Stomach (tissue), 4 donors: Measurements from ENCODE around the gene LYAR.

Source experiments
- EP300 ChIP-seq: sonication (generic); formaldehyde crosslinking; IDR thresholded peaks from one replicate; pipeline ENCODE4 v1.6.1; 2017; ENCODE audit warnings: antibody characterized with exemption
- POLR2A ChIP-seq, 4 donors: fragments of 450-650 bp; IDR thresholded peaks; one replicate each; pipeline ENCODE4 v1.6.1; 2016; ENCODE audit warnings: antibody characterized with exemption in 4 of 4, control low read depth in 2 of 4, mild to moderate bottlenecking in 1 of 4, moderate library complexity in 1 of 4
- POLR2AphosphoS5 ChIP-seq, 3 donors: sonication (generic); formaldehyde crosslinking; IDR thresholded peaks; one replicate each; pipeline ENCODE4 v1.6.1; 2016; ENCODE audit warnings: antibody characterized with exemption in 3 of 3
- TF ChIP-seq, protein P1 (sequence below), 7 experiments: fragments of 450-650 bp in 4 of 7; fragments of 200-600 bp in 3 of 7; sonication (generic) in 3 of 7; IDR thresholded peaks; one replicate each; pipeline ENCODE4 v1.5.1; 2016 to 2019; ENCODE audit warnings: antibody characterized with exemption in 7 of 7, control low read depth in 2 of 7, mild to moderate bottlenecking in 1 of 7

DNA sequence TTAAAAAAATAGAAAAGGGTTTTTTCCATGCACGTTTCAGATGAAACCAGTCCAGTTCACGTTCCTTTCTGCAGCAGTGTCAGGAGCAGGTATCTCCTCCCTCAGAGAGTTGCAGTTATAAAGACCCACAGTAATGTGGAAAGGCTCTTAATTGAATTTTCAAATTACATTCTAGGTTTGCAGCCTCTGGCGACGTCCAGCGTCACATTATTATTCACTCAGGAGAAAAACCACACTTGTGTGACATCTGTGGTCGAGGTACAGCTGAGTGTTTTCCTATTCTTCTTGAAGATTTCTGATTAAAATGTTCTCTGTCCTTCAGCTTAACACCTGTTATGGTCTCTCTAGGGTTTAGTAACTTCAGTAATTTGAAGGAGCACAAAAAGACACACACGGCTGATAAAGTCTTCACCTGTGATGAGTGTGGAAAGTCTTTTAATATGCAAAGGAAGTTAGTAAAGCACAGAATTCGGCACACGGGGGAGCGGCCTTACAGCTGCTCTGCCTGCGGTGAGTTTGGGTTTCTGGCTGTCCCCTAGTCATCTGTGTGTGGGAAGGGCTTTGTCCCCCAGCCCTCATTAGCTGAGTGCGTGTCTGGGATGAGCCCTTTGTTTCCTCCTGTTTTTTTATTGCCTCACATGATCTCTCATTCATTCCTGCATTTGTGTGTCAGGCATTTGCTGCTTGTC lies 25.7 kb upstream of the LYAR start:
- TF ChIP-seq EP300 (no peak), POLR2A (IDR thresholded peaks at IDR 0.05) (no peak), POLR2AphosphoS5 (IDR thresholded peaks at IDR 0.05) (no peak)
- TF ChIP-seq, protein P1, sequence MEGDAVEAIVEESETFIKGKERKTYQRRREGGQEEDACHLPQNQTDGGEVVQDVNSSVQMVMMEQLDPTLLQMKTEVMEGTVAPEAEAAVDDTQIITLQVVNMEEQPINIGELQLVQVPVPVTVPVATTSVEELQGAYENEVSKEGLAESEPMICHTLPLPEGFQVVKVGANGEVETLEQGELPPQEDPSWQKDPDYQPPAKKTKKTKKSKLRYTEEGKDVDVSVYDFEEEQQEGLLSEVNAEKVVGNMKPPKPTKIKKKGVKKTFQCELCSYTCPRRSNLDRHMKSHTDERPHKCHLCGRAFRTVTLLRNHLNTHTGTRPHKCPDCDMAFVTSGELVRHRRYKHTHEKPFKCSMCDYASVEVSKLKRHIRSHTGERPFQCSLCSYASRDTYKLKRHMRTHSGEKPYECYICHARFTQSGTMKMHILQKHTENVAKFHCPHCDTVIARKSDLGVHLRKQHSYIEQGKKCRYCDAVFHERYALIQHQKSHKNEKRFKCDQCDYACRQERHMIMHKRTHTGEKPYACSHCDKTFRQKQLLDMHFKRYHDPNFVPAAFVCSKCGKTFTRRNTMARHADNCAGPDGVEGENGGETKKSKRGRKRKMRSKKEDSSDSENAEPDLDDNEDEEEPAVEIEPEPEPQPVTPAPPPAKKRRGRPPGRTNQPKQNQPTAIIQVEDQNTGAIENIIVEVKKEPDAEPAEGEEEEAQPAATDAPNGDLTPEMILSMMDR (IDR thresholded peaks at IDR 0.05) = no peak
